ENCODE measurements around the gene NTM. TPM values are rescaled to one million over a fixed set of nuclear protein-coding genes. Genes with fewer than 3 reads are reported as not detected.

NTM gene
- total and polyA plus RNA-seq, 2 experiments from 2014 or later: 25.9 to 49.0 TPM

GRCh38 chr11:131392528-131393255 lies 22.3 kb downstream of the NTM start:
- TF ChIP-seq EZH2phosphoT487 (IDR thresholded peaks at IDR 0.05; ENCODE audit: insufficient read depth, low read depth) (no peak), EZH2 (IDR thresholded peaks at IDR 0.05; ENCODE audit: insufficient read depth, poor library complexity, severe bottlenecking) (no peak)
- Histone ChIP-seq H3K9me2 (ENCODE audit: insufficient read depth) (no peaks in the 10 kb centered on the region), H3K9ac (no peak overlapping the region), H4K20me1 (ENCODE audit: insufficient read depth) (no peaks in the 10 kb centered on the region), H3K27me3 (replicated peaks; ENCODE audit: insufficient read depth) (peaks cover 34% of the 10 kb centered on the region), H2AFZ (no peak overlapping the region), H3K79me2 (ENCODE audit: insufficient read depth) (no peaks in the 10 kb centered on the region), H3K4me3 (no peak overlapping the region), H3K4me1 (ENCODE audit: insufficient read depth) (no peaks in the 10 kb centered on the region), H3K9me3 (ENCODE audit: low read depth) (no peaks in the 10 kb centered on the region), H3K4me2 (ENCODE audit: unreplicated experiment) (no peak overlapping the region), H3K27ac (no peak overlapping the region), H3F3A (ENCODE audit: insufficient read depth) (no peaks in the 10 kb centered on the region), H3K36me3 (ENCODE audit: low read depth) (no peaks in the 10 kb centered on the region)
- DNase-seq: peak; percentile 12
- in situ Hi-C loops (cut with MboI): no loop called here
- 9 to 17% methylated on average over 8 of the region's 8 CpGs for WGBS, 2 experiments (ENCODE audit: low coverage in 1 of 2, low lambda C conversion rate in 2 of 2, missing lambda C conversion rate in 2 of 2)

- Histone ChIP-seq H3K27ac (no peak overlapping the region), H3K4me3 (no peak overlapping the region), H3K4me1 (ENCODE audit: insufficient read depth) (no peaks in the 10 kb centered on the region), H2AFZ (no peak overlapping the region), H3K9me3 (ENCODE audit: low read depth) (no peaks in the 10 kb centered on the region), H4K20me1 (ENCODE audit: insufficient read depth) (no peaks in the 10 kb centered on the region), H3K79me2 (ENCODE audit: insufficient read depth) (no peaks in the 10 kb centered on the region), H3K9me2 (ENCODE audit: insufficient read depth) (no peaks in the 10 kb centered on the region), H3K27me3 (replicated peaks; ENCODE audit: insufficient read depth) (peaks cover 28% of the 10 kb centered on the region; the same call in 1 of the 2 replicates), H3K9ac (no peak overlapping the region), H3F3A (ENCODE audit: insufficient read depth) (no peaks in the 10 kb centered on the region), H3K4me2 (ENCODE audit: unreplicated experiment) (no peak overlapping the region), H3K36me3 (ENCODE audit: low read depth) (no peaks in the 10 kb centered on the region)
- WGBS, 2 experiments (ENCODE audit: low coverage in 1 of 2, low lambda C conversion rate in 2 of 2, missing lambda C conversion rate in 2 of 2): 41% methylated on average over 7 of the region's 7 CpGs
- in situ Hi-C loops (cut with MboI): no loop called here
- TF ChIP-seq EZH2phosphoT487 (IDR thresholded peaks at IDR 0.05; ENCODE audit: insufficient read depth, low read depth) (no peak), EZH2 (IDR thresholded peaks at IDR 0.05; ENCODE audit: insufficient read depth, poor library complexity, severe bottlenecking) (no peak)
- no peak for DNase-seq
Measured at GRCh38 chr11:131393691-131394090, 23.3 kb downstream of the NTM start.

GRCh38 chr11:131397675-131398074 lies 27.3 kb downstream of the NTM start:
- no peak for DNase-seq
- Histone ChIP-seq H3K36me3 (ENCODE audit: low read depth) (no peaks in the 10 kb centered on the region), H3K27me3 (replicated peaks; ENCODE audit: insufficient read depth) (peaks cover 21% of the 10 kb centered on the region), H3F3A (ENCODE audit: insufficient read depth) (no peaks in the 10 kb centered on the region), H3K27ac (no peak overlapping the region), H3K4me3 (no peak overlapping the region), H2AFZ (no peak overlapping the region), H3K9ac (no peak overlapping the region), H3K9me3 (ENCODE audit: low read depth) (no peaks in the 10 kb centered on the region), H3K9me2 (ENCODE audit: insufficient read depth) (no peaks in the 10 kb centered on the region), H4K20me1 (ENCODE audit: insufficient read depth) (no peaks in the 10 kb centered on the region), H3K4me1 (ENCODE audit: insufficient read depth) (no peaks in the 10 kb centered on the region), H3K4me2 (ENCODE audit: unreplicated experiment) (no peak overlapping the region), H3K79me2 (ENCODE audit: insufficient read depth) (no peaks in the 10 kb centered on the region)
- in situ Hi-C loops (cut with MboI): no loop called here
- TF ChIP-seq EZH2phosphoT487 (IDR thresholded peaks at IDR 0.05; ENCODE audit: insufficient read depth, low read depth) (no peak), EZH2 (IDR thresholded peaks at IDR 0.05; ENCODE audit: insufficient read depth, poor library complexity, severe bottlenecking) (no peak)
- WGBS, 2 experiments (ENCODE audit: low coverage in 1 of 2, low lambda C conversion rate in 2 of 2, missing lambda C conversion rate in 2 of 2): 22 to 28% methylated on average over 3 of the region's 3 CpGs

DNA sequence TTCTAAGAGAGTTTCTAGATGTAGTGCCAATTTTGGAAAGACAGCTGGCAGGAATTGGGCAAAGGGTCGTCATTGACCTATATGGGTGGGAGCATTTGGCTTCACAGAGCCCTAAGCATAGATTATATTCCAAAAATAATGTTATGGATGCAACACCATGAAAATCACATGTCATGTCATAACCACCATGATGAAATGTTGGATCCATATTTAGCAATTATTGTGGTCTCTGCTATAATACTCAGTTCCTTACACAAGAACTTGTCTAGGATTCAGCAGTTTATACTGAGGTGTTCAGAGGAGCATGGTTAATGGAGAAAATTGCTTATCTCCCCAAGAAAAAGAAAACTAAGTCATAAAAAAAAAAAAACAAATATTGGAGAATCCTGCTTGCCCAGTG lies 31.6 kb downstream of the NTM start:
- DNase-seq: no peak
- H3K27me3 ChIP-seq (replicated peaks; ENCODE audit: insufficient read depth): peaks cover 38% of the 10 kb centered on the region
- in situ Hi-C loops (cut with MboI): loop anchor here (25.0 kb wide), 1 partner anchor 260 kb away; no protein-coding TSS in a partner anchor
- H3K4me2 ChIP-seq (ENCODE audit: unreplicated experiment): no peak overlapping the region
- no peak overlapping the region for H3K4me3 ChIP-seq
- TF ChIP-seq EZH2phosphoT487 (IDR thresholded peaks at IDR 0.05; ENCODE audit: insufficient read depth, low read depth): no peak
- TF ChIP-seq EZH2 (IDR thresholded peaks at IDR 0.05; ENCODE audit: insufficient read depth, poor library complexity, severe bottlenecking): no peak
- no peaks in the 10 kb centered on the region for H3K4me1 ChIP-seq (ENCODE audit: insufficient read depth)
- no peaks in the 10 kb centered on the region for H3K36me3 ChIP-seq (ENCODE audit: low read depth)
- no peak overlapping the region for H2AFZ ChIP-seq
- no peaks in the 10 kb centered on the region for H3K9me3 ChIP-seq (ENCODE audit: low read depth)
- H3K9me2 ChIP-seq (ENCODE audit: insufficient read depth): no peaks in the 10 kb centered on the region
- H3K9ac ChIP-seq: no peak overlapping the region
- no peaks in the 10 kb centered on the region for H3K79me2 ChIP-seq (ENCODE audit: insufficient read depth)
- 0% methylated on average over 1 of the region's 1 CpG for WGBS, 2 experiments (ENCODE audit: low coverage in 1 of 2, low lambda C conversion rate in 2 of 2, missing lambda C conversion rate in 2 of 2)
- no peak overlapping the region for H3K27ac ChIP-seq
- no peaks in the 10 kb centered on the region for H3F3A ChIP-seq (ENCODE audit: insufficient read depth)
- no peaks in the 10 kb centered on the region for H4K20me1 ChIP-seq (ENCODE audit: insufficient read depth)

Measured in GM23248 (cell line).